ENCODE results near the gene DUSP22. TPM values are rescaled to one million over a fixed set of nuclear protein-coding genes. Genes with fewer than 3 reads are reported as not detected.

The DUSP22 gene
- polyA plus RNA-seq, 1 of the 3 experiments (the other 2 are of a cell fraction): 6.8 TPM

DNA sequence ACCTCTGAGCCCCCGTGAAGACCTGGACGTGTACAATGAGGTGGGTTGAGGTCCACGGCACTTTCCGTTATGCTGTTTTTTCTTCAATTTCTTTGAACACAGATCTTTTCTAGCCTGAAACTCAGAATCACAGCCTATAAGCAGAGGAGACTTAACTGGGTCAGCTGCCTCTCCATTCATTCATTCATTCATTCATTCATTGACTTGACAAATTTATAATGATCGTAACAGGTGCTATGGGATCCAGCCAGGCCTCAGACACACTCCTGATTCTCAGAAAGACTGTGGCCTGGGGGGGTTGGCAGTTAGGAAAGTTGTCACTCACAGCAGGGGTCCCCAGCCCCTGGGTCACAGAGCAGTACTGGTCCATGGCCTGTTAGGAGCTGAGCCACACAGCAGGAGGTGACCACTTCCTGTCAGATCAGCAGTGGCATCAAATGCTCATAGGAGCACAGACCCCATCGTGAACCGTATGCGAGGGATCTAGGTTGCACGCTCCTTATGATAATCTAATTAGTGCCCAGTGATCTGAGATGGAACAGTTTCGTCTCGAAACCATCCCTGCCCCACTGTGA lies 60.7 kb downstream of the DUSP22 start:
- WGBS (ENCODE audit: low lambda C conversion rate): 52% methylated on average over 11 of the region's 11 CpGs
- Histone ChIP-seq H2AFZ (ENCODE audit: low read depth) (no peak overlapping the region), H3K4me2 (no peak overlapping the region), H3K27ac (ENCODE audit: low read depth in 2 of 2, low read length in 1 of 2) (no peak overlapping the region), H3K9ac (no peak overlapping the region), H3K9me3 (no peaks in the 10 kb centered on the region), H3K79me2 (ENCODE audit: insufficient read depth) (no peaks in the 10 kb centered on the region), H3K4me3 (ENCODE audit: low read depth in 2 of 2, low read length in 1 of 2) (no peak overlapping the region), H3F3A (replicated peaks; ENCODE audit: insufficient read depth) (no peaks in the 10 kb centered on the region), H3K9me2 (no peaks in the 10 kb centered on the region), H3K27me3 (ENCODE audit: insufficient read depth) (peaks cover 37% of the 10 kb centered on the region; the same call in 1 of the 2 replicates), H4K20me1 (ENCODE audit: insufficient read depth) (no peaks in the 10 kb centered on the region), H3K36me3 (replicated peaks in 1 of 2; ENCODE audit: control insufficient read depth in 1 of 2, insufficient read depth in 2 of 2, low read length in 1 of 2) (no peaks in the 10 kb centered on the region), H3K4me1 (ENCODE audit: control insufficient read depth in 1 of 2, insufficient read depth in 2 of 2, low read depth in 1 of 2, low read length in 1 of 2) (no peaks in the 10 kb centered on the region)
- ChIA-PET POLR2A (no interaction called here), CTCF (interaction anchor here (3.6 kb wide), 1 partner anchor 8 kb away, joined by 20 read pairs; no protein-coding TSS in a partner anchor)
- no peak for TF ChIP-seq RCOR1 (IDR thresholded peaks at IDR 0.05; ENCODE audit: low read length)
- TF ChIP-seq, protein P1, sequence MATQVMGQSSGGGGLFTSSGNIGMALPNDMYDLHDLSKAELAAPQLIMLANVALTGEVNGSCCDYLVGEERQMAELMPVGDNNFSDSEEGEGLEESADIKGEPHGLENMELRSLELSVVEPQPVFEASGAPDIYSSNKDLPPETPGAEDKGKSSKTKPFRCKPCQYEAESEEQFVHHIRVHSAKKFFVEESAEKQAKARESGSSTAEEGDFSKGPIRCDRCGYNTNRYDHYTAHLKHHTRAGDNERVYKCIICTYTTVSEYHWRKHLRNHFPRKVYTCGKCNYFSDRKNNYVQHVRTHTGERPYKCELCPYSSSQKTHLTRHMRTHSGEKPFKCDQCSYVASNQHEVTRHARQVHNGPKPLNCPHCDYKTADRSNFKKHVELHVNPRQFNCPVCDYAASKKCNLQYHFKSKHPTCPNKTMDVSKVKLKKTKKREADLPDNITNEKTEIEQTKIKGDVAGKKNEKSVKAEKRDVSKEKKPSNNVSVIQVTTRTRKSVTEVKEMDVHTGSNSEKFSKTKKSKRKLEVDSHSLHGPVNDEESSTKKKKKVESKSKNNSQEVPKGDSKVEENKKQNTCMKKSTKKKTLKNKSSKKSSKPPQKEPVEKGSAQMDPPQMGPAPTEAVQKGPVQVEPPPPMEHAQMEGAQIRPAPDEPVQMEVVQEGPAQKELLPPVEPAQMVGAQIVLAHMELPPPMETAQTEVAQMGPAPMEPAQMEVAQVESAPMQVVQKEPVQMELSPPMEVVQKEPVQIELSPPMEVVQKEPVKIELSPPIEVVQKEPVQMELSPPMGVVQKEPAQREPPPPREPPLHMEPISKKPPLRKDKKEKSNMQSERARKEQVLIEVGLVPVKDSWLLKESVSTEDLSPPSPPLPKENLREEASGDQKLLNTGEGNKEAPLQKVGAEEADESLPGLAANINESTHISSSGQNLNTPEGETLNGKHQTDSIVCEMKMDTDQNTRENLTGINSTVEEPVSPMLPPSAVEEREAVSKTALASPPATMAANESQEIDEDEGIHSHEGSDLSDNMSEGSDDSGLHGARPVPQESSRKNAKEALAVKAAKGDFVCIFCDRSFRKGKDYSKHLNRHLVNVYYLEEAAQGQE (IDR thresholded peaks at IDR 0.05; ENCODE audit: low read depth, low read length): no peak
- no peak for TF ChIP-seq NRF1 (IDR thresholded peaks at IDR 0.05; ENCODE audit: low read depth, low read length)
- TF ChIP-seq, protein P2, sequence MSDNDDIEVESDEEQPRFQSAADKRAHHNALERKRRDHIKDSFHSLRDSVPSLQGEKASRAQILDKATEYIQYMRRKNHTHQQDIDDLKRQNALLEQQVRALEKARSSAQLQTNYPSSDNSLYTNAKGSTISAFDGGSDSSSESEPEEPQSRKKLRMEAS (IDR thresholded peaks at IDR 0.05; ENCODE audit: low read depth): no peak
- no peak for TF ChIP-seq EP300 (IDR thresholded peaks at IDR 0.05; ENCODE audit: borderline replicate concordance in 1 of 2, low read depth in 1 of 2, low read length in 1 of 2)
- no peak for TF ChIP-seq TEAD4 (IDR thresholded peaks at IDR 0.05; ENCODE audit: borderline replicate concordance, insufficient read depth)
- no peak for DNase-seq

DNA sequence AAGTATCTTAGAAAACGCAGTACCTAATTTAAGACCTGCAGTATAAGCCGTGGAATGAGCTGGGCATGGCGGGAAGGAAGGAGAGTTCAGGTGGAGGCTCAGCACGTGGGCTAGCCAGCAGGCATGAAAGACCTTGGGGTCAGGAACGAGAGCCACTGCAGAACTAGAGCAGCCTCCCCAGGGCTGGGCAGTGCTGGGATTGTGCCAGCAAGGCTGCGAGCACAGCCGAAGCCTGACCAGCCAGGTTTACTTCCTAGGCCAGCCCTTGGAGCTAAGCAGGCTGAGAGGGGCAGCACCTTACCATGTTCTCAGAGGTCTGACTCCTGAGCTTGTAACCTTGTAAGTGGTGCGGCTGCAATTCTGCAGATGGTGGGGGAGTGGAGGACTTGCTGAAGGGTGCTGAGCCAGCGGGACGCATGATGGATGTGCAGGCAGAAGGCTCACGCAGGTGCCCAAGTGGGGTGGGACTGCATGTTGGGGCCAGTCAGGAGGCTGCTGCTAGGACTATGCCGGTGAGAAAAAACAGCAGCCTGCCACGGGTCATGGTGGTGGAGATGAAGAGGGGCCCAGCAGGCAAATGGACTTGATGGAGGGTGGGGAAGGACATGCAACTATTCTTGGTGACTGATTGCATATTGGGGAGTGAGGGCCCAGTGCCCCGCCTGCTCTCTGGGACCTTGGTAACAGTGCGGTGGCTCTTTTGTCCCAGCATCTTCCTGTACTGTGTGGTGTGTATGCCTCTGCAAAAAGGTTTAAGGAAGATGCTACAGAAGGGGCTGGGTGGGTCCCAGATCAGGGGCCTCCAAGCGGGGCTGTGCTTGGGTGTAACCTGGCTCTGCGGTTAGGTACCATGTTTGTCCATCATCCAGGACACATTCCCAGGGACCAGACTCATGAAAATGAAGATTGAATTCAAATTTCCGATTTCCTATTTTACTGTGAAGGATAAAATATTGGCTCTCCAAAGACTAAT lies 61.6 kb downstream of the DUSP22 start:
- Histone ChIP-seq H3K4me1 (ENCODE audit: control insufficient read depth in 1 of 2, insufficient read depth in 2 of 2, low read depth in 1 of 2, low read length in 1 of 2) (no peaks in the 10 kb centered on the region), H3K27ac (ENCODE audit: low read depth in 2 of 2, low read length in 1 of 2) (no peak overlapping the region), H3K27me3 (ENCODE audit: insufficient read depth) (peaks cover 37% of the 10 kb centered on the region; the same call in 1 of the 2 replicates), H3K36me3 (replicated peaks in 1 of 2; ENCODE audit: control insufficient read depth in 1 of 2, insufficient read depth in 2 of 2, low read length in 1 of 2) (no peaks in the 10 kb centered on the region), H3K9me3 (no peaks in the 10 kb centered on the region), H3K79me2 (ENCODE audit: insufficient read depth) (no peaks in the 10 kb centered on the region), H3K9ac (no peak overlapping the region), H2AFZ (ENCODE audit: low read depth) (no peak overlapping the region), H4K20me1 (ENCODE audit: insufficient read depth) (no peaks in the 10 kb centered on the region), H3F3A (replicated peaks; ENCODE audit: insufficient read depth) (no peaks in the 10 kb centered on the region), H3K4me2 (no peak overlapping the region), H3K4me3 (ENCODE audit: low read depth in 2 of 2, low read length in 1 of 2) (no peak overlapping the region), H3K9me2 (no peaks in the 10 kb centered on the region)
- ChIA-PET CTCF (no interaction called here), POLR2A (no interaction called here)
- WGBS (ENCODE audit: low lambda C conversion rate): 53% methylated on average over 16 of the region's 18 CpGs
- DNase-seq: no peak
- no peak for TF ChIP-seq CHD2 (IDR thresholded peaks at IDR 0.05; ENCODE audit: low read length, partially characterized antibody)
- TF ChIP-seq, protein P2 (IDR thresholded peaks at IDR 0.05; ENCODE audit: low read depth): no peak
- TF ChIP-seq, protein P3, sequence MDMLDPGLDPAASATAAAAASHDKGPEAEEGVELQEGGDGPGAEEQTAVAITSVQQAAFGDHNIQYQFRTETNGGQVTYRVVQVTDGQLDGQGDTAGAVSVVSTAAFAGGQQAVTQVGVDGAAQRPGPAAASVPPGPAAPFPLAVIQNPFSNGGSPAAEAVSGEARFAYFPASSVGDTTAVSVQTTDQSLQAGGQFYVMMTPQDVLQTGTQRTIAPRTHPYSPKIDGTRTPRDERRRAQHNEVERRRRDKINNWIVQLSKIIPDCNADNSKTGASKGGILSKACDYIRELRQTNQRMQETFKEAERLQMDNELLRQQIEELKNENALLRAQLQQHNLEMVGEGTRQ (IDR thresholded peaks at IDR 0.05; ENCODE audit: borderline replicate concordance, low read depth, low read length): no peak
- TF ChIP-seq FOXM1 (IDR thresholded peaks at IDR 0.05; ENCODE audit: low read depth): no peak
- TF ChIP-seq, protein P4, sequence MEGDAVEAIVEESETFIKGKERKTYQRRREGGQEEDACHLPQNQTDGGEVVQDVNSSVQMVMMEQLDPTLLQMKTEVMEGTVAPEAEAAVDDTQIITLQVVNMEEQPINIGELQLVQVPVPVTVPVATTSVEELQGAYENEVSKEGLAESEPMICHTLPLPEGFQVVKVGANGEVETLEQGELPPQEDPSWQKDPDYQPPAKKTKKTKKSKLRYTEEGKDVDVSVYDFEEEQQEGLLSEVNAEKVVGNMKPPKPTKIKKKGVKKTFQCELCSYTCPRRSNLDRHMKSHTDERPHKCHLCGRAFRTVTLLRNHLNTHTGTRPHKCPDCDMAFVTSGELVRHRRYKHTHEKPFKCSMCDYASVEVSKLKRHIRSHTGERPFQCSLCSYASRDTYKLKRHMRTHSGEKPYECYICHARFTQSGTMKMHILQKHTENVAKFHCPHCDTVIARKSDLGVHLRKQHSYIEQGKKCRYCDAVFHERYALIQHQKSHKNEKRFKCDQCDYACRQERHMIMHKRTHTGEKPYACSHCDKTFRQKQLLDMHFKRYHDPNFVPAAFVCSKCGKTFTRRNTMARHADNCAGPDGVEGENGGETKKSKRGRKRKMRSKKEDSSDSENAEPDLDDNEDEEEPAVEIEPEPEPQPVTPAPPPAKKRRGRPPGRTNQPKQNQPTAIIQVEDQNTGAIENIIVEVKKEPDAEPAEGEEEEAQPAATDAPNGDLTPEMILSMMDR (IDR thresholded peaks at IDR 0.05): no peak
- no peak for TF ChIP-seq POLR2AphosphoS5 (IDR thresholded peaks at IDR 0.05; ENCODE audit: low read depth, low read length)
- no peak for TF ChIP-seq RFX5 (IDR thresholded peaks at IDR 0.05; ENCODE audit: low read length)
- TF ChIP-seq, protein P5, sequence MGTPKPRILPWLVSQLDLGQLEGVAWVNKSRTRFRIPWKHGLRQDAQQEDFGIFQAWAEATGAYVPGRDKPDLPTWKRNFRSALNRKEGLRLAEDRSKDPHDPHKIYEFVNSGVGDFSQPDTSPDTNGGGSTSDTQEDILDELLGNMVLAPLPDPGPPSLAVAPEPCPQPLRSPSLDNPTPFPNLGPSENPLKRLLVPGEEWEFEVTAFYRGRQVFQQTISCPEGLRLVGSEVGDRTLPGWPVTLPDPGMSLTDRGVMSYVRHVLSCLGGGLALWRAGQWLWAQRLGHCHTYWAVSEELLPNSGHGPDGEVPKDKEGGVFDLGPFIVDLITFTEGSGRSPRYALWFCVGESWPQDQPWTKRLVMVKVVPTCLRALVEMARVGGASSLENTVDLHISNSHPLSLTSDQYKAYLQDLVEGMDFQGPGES (IDR thresholded peaks at IDR 0.05; ENCODE audit: low read depth, low read length): no peak
- no peak for TF ChIP-seq RXRA (IDR thresholded peaks at IDR 0.05; ENCODE audit: borderline replicate concordance, low read depth)
- TF ChIP-seq FOSL2 (IDR thresholded peaks at IDR 0.05; ENCODE audit: borderline replicate concordance, low read depth): no peak
